Ovary (tissue), 9 donors: ENCODE data around the gene DENND1A. TPM values are rescaled to one million over a fixed set of nuclear protein-coding genes. Genes with fewer than 3 reads are reported as not detected.

Experiments used
- DNase-seq, 5 donors: peaks; one replicate each; pipeline ENCODE4 v3.0.0-alpha.2; 2019 to 2020
- H3K27ac ChIP-seq, 2 donors: fragments of 200-600 bp; one replicate each; pipeline versions ENCODE4 v1.5.1 to v1.8.0; 2019 to 2022
- H3K27me3 ChIP-seq: fragments of 200-600 bp; one replicate; pipeline ENCODE4 v1.8.0; 2022
- H3K36me3 ChIP-seq: fragments of 200-600 bp; sonication (generic); one replicate; pipeline ENCODE4 v1.5.1; 2019
- H3K4me1 ChIP-seq: one replicate; pipeline ENCODE4 v1.8.1; 2013; ENCODE audit warnings: mild to moderate bottlenecking, moderate library complexity; ENCODE audit not compliant: insufficient read depth
- H3K4me3 ChIP-seq: fragments of 200-600 bp; sonication (generic); one replicate; pipeline ENCODE4 v1.5.1; 2017
- H3K9me3 ChIP-seq, 2 donors: fragments of 200-600 bp in 1 of 2; sonication (generic) in 1 of 2; one replicate each; pipeline versions ENCODE4 v1.5.1 to v1.8.1; 2013 to 2019; ENCODE audit warnings: mild to moderate bottlenecking in 1 of 2, moderate library complexity in 1 of 2
- CTCF ChIP-seq, 3 donors: fragments of 450-650 bp in 2 of 3; fragments of 200-600 bp in 1 of 3; IDR thresholded peaks; one replicate each; pipeline versions ENCODE4 v1.5.1 to v1.8.0; 2016 to 2022; ENCODE audit warnings: antibody characterized with exemption in 3 of 3, mild to moderate bottlenecking in 1 of 3
- EP300 ChIP-seq: sonication (generic); formaldehyde crosslinking; IDR thresholded peaks from one replicate; pipeline ENCODE4 v1.6.1; 2017; ENCODE audit warnings: antibody characterized with exemption
- POLR2A ChIP-seq: fragments of 450-650 bp; IDR thresholded peaks from one replicate; pipeline ENCODE4 v1.6.1; 2017; ENCODE audit warnings: antibody characterized with exemption, mild to moderate bottlenecking, moderate library complexity
- WGBS, 3 donors: extraction: QIAGEN DNeasy Blood & Tissue Kit in 1 of 3; methylation state at CpG; one replicate each; pipeline versions ENCODE4 v1.1.5 to v1.1.7; 2013 to 2017; 5-methylcytosine and 5-hydroxymethylcytosine counted together
- intact Hi-C, 4 donors: fragments of 100-400 bp; cut with DNase I; formaldehyde crosslinking; loops; one replicate each; pipeline versions ENCODE4 v1.11.0 to v1.15.1; 2022 to 2023
- polyA plus RNA-seq, 2 donors: library from polyadenylated mRNA; stranded (reverse); fragments of 200-250 nt in 1 of 2; fragments of 350-450 nt in 1 of 2; fragmentation: Illumina TruSeq in 1 of 2; extraction: RNeasy Lipid Tissue Mini Kit (QIAGEN cat#74804) in 1 of 2; gene quantifications; one replicate each; pipeline ENCODE4 v1.2.3, GENCODE V29; 2013 to 2014
- total RNA-seq, 7 donors: library from RNA; depleted of rRNA in 2 of 7; stranded (reverse); fragments of >200 nt in 2 of 7; fragmentation: NEBNext Ultra II Directional in 3 of 7; extraction: Animal tissue kit (Norgen Biotek cat#: 25700) in 3 of 7; gene quantifications; one replicate each; pipeline versions ENCODE4 v1.1.0 to v1.2.4, GENCODE V29; 2016 to 2023
- donor health status: DM: no; HTN: no; CAD: no; lungs with moderate emphysema.
- donor health status: DM: no; HTN: no; CAD: no.
- donor health status: Bipolar disorder and iron deficiency.
- donor health status: DM: yes; HTN: yes; CAD: no.
- donor health status: DM: no; HTN: no; CAD: no.
- donor health status: DM: yes; HTN: yes; CAD: no.

DENND1A gene
- total and polyA plus RNA-seq, 9 donors = 10.4 to 24.5 (median 17.1) TPM

GRCh38 chr9:123410281-123410910, 519.5 kb downstream of the DENND1A start:
- no peaks in the 10 kb centered on the region for H3K9me3 ChIP-seq
- no peak overlapping the region for H3K4me3 ChIP-seq
- TF ChIP-seq EP300 (no peak), POLR2A (no peak), CTCF (IDR thresholded peaks at IDR 0.05) (no peak)
- intact Hi-C loops = no loop called here
- WGBS, 3 donors = 87 to 95% (median 95%) methylated on average over 12 of the region's 12 CpGs
- H3K27me3 ChIP-seq = no peaks in the 10 kb centered on the region
- H3K27ac ChIP-seq = no peak overlapping the region
- H3K4me1 ChIP-seq = no peaks in the 10 kb centered on the region
- no peak for DNase-seq
- H3K36me3 ChIP-seq = no peaks in the 10 kb centered on the region

GRCh38 chr9:123408313-123409262, 521.3 kb downstream of the DENND1A start:
- intact Hi-C loops = no loop called here
- Histone ChIP-seq H3K4me1 (no peaks in the 10 kb centered on the region), H3K9me3 (no peaks in the 10 kb centered on the region), H3K27ac (no peak overlapping the region), H3K27me3 (no peaks in the 10 kb centered on the region), H3K4me3 (no peak overlapping the region), H3K36me3 (no peaks in the 10 kb centered on the region)
- DNase-seq = no peak
- TF ChIP-seq POLR2A (no peak), CTCF (IDR thresholded peaks at IDR 0.05) (no peak), EP300 (no peak)
- WGBS, 3 donors = 83 to 96% (median 95%) methylated on average over 10 of the region's 10 CpGs

- H3K36me3 ChIP-seq = no peaks in the 10 kb centered on the region
- intact Hi-C loops = no loop called here
- no peaks in the 10 kb centered on the region for H3K4me1 ChIP-seq
- H3K4me3 ChIP-seq = no peak overlapping the region
- no peaks in the 10 kb centered on the region for H3K9me3 ChIP-seq
- DNase-seq = no peak
- no peak for TF ChIP-seq POLR2A
- TF ChIP-seq CTCF (IDR thresholded peaks at IDR 0.05) = no peak
- TF ChIP-seq EP300 = no peak
- no peaks in the 10 kb centered on the region for H3K27me3 ChIP-seq
- H3K27ac ChIP-seq = no peak overlapping the region
- WGBS, 3 donors = 62 to 70% (median 62%) methylated on average over 20 of the region's 20 CpGs
Observed at GRCh38 chr9:123407217-123407851, 522.6 kb downstream of the DENND1A start.

- H3K4me3 ChIP-seq = no peak overlapping the region
- H3K36me3 ChIP-seq = no peaks in the 10 kb centered on the region
- H3K27me3 ChIP-seq = no peaks in the 10 kb centered on the region
- H3K27ac ChIP-seq = no peak overlapping the region
- intact Hi-C loops = no loop called here
- H3K9me3 ChIP-seq = no peaks in the 10 kb centered on the region
- TF ChIP-seq POLR2A = no peak
- 35 to 47% (median 38%) methylated on average over 13 of the region's 13 CpGs for WGBS, 3 donors
- DNase-seq = no peak
- H3K4me1 ChIP-seq = no peaks in the 10 kb centered on the region
Observed at GRCh38 chr9:123406691-123407216, 523.2 kb downstream of the DENND1A start.
